ENCODE results near the gene TMEM247.
A peak's percentile ranks its signal among the peaks of the same experiment; 100 is the strongest.
"Not testable (repeated sequence)": the region's sequence is repeated elsewhere in the genome, so short reads cannot be mapped to it uniquely, and the experiment has no call there.

The TMEM247 gene

GRCh38 chr2:46458763-46459500 lies 20.4 kb upstream of the TMEM247 start:
- DNase-seq (ENCODE audit: low read depth) = no peak

GRCh38 chr2:46459694-46460093 lies 19.7 kb upstream of the TMEM247 start:
- no peak for DNase-seq (ENCODE audit: low read depth)

- no peak for DNase-seq (ENCODE audit: low read depth)
These were observed 19.0 kb upstream of the TMEM247 start for GRCh38 chr2:46460241-46460921.

- peak; percentile 45 for DNase-seq (ENCODE audit: low read depth)
These were observed 18.2 kb upstream of the TMEM247 start for GRCh38 chr2:46461011-46461674.

- DNase-seq (ENCODE audit: low read depth) = no peak
These were observed 17.6 kb upstream of the TMEM247 start for GRCh38 chr2:46461709-46462171.

- peak; percentile 78 for DNase-seq (ENCODE audit: low read depth)
These were observed 16.4 kb upstream of the TMEM247 start for GRCh38 chr2:46462936-46463335.

- no peak for DNase-seq (ENCODE audit: low read depth)
These were observed 10.2 kb upstream of the TMEM247 start for GRCh38 chr2:46469116-46469515.

- no peak for DNase-seq (ENCODE audit: low read depth)
These were observed 9.7 kb upstream of the TMEM247 start for GRCh38 chr2:46469700-46470099.

- no peak for DNase-seq (ENCODE audit: low read depth)
These were observed 9.2 kb upstream of the TMEM247 start for GRCh38 chr2:46470114-46470628.

- DNase-seq (ENCODE audit: low read depth) = no peak
These were observed 8.3 kb upstream of the TMEM247 start for GRCh38 chr2:46471019-46471583.

- no peak for DNase-seq (ENCODE audit: low read depth)
These were observed 7.7 kb upstream of the TMEM247 start for GRCh38 chr2:46471697-46472096.

- DNase-seq (ENCODE audit: low read depth) = not testable (repeated sequence)
These were observed 7.2 kb upstream of the TMEM247 start for GRCh38 chr2:46472165-46472564.

- DNase-seq (ENCODE audit: low read depth) = not testable (repeated sequence)
These were observed 1.9 kb upstream of the TMEM247 start for GRCh38 chr2:46477462-46477861.

- no peak for DNase-seq (ENCODE audit: low read depth)
These were observed 1.4 kb upstream of the TMEM247 start for GRCh38 chr2:46477925-46478324.

GRCh38 chr2:46480562-46480961 lies 1.2 kb downstream of the TMEM247 start:
- no peak for DNase-seq (ENCODE audit: low read depth)

- peak; percentile 44 for DNase-seq (ENCODE audit: low read depth)
These were observed 2.1 kb downstream of the TMEM247 start for GRCh38 chr2:46481198-46482193.

GRCh38 chr2:46482490-46482889 lies 3.1 kb downstream of the TMEM247 start:
- DNase-seq (ENCODE audit: low read depth) = no peak

GRCh38 chr2:46485002-46485401 lies 5.6 kb downstream of the TMEM247 start:
- no peak for DNase-seq (ENCODE audit: low read depth)

GRCh38 chr2:46486436-46486835 lies 7.1 kb downstream of the TMEM247 start:
- DNase-seq (ENCODE audit: low read depth) = no peak

- peak; percentile 80 for DNase-seq (ENCODE audit: low read depth)
These were observed 8.4 kb downstream of the TMEM247 start for GRCh38 chr2:46487667-46488335.

- no peak for DNase-seq (ENCODE audit: low read depth)
These were observed 9.0 kb downstream of the TMEM247 start for GRCh38 chr2:46488389-46488788.

Measured in fibroblast of gingiva (primary cell).